Mucosa of gallbladder (tissue), 1 donor: Measurements from ENCODE around the gene HRK. TPM values are rescaled to one million over a fixed set of nuclear protein-coding genes. Genes with fewer than 3 reads are reported as not detected.

Experiments
- DNase-seq: peaks from one replicate; pipeline ENCODE4 v3.0.0-alpha.2; 2020; ENCODE audit warnings: low spot score
- total RNA-seq: library from RNA; stranded (reverse); gene quantifications from one replicate; pipeline ENCODE4 v1.2.1, GENCODE V29; 2021
- donor health status: DM: no; HTN: no; CAD: no.

HRK gene
- 0.03 TPM for total RNA-seq

- DNase-seq = no peak
Measured at GRCh38 chr12:116881325-116881876, at the start of gene HRK. TSS of gene HRK (minus strand) at chr12:116881441. CDS start at chr12:116881307, 134 bp downstream.

GRCh38 chr12:116929885-116930284, 48.6 kb upstream of the HRK start:
- no peak for DNase-seq

- no peak for DNase-seq
Measured at GRCh38 chr12:116928504-116928903, 47.3 kb upstream of the HRK start.

GRCh38 chr12:116927244-116927940, 46.2 kb upstream of the HRK start:
- no peak for DNase-seq

- DNase-seq = no peak
Measured at GRCh38 chr12:116926283-116927243, 45.3 kb upstream of the HRK start.

DNA sequence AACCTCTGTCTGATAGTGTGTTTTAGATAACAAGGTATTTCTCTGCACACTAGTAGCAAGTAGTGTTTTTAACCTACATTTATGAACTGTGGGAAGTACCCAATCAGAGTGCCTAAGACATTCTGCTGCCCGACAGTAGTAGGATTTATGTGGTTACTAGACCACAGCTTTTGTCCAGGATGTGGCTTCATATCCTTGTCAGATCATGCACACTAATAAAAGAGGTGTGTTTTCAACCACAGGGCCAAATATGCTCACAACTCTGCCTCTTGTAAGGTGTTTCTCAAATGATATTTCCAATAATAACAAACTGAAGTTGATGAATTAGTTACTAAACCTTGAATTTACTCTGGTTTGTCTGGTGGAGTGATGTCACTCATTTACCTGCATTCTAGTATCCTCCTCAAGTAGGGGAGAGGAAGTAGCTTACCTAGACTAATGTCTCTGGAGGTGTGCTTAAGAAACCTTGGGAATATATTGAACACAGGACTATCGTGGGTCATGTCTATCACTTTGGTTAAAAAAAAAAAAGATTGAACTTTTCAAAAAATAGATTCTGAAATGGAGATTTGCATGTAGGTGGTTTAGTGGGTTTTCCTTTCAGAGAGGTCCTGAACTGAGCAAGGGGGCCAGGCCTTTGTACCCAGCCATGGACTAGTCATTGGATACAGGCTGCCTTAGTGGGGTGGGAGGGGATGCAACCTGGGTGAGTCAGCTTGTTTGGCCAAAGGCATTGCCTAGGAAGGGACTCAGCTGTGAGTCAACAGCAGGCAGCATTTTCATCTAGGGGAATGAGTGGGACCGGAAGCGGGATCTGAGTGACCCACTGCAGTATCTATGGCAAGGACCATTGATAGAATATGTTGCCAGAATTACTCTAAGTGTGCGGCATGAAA, 43.6 kb upstream of the HRK start:
- DNase-seq = peak; percentile 28

GRCh38 chr12:116922194-116922897, 41.1 kb upstream of the HRK start:
- DNase-seq = no peak

- no peak for DNase-seq
Measured at GRCh38 chr12:116920939-116921338, 39.7 kb upstream of the HRK start.

DNA sequence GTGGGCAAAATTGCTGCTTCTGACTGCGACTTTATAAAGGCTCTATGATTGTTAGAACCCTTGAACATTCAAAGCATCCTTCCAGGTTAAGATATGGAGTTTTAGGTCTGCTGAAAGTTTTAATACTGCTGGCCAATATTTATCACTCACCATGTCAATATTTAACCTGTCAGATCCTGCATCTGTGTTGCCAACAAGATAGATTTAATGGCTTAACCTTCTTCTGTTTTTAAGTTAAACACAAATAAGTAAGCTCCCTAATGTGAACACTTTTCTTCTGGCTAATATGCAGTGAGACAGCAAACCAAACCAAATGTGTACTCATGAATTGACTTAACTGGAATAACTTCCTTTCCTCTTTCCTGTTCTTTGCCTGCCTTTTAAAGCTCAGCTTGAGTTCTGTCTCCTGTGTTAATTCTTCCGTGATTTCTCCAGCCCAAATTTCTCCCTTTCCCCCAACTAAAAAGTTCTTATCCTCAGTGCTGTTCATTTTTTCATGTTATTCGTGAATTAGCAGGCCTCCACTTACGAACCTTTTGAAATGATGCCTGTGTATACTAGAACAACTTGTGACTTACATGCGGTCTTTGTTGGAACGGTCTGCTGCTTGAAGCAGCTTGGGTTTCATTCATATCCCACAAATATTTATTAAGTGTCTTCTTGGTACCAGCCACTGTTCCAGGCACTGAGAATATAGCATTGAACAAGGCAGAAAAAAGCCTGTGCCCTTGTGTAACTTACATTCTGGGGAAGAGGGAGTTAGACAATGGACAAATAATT, 38.7 kb upstream of the HRK start:
- DNase-seq = no peak

DNA sequence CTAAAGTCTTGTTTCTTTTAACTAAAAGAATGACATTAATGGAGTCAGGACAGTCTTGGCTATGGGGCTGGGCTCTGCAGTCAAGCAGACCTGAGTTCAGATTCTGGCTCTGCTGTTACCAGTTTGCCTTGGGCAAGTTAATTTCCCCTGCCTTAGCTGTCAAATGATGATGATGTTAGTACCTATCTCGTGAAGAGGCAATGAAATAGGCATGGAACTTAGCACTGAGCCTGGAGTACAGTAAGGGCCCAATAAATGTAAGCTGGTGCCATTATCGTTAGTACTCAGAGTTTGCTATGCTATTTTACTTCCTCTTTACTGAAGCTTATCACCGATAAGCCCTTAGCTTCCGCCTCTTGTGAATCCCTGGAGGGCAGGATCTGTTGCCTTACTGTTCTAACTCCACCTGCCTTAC, 38.0 kb upstream of the HRK start:
- peak; percentile 11 for DNase-seq

DNA sequence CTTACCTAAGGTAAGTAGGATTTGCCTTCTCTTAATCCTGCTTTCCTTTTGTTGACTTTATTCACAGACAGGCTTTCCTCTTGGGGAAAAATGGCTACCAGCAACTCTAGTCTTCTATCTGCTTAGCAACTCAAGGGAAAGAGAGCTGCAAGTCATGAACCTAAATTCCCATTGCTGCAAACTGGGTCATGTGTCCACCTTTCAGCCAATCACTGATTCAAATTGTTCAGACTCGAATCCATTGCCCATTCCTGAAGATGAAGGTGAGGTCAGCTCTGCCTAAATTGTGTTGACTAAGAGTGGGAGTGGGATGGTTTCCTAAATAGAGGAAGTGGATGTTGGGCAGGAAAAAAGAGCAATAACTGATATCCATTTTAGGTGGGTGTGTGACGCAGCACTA, 37.2 kb upstream of the HRK start:
- no peak for DNase-seq

GRCh38 chr12:116916714-116917114, 35.5 kb upstream of the HRK start:
- peak; percentile 16 for DNase-seq

DNA sequence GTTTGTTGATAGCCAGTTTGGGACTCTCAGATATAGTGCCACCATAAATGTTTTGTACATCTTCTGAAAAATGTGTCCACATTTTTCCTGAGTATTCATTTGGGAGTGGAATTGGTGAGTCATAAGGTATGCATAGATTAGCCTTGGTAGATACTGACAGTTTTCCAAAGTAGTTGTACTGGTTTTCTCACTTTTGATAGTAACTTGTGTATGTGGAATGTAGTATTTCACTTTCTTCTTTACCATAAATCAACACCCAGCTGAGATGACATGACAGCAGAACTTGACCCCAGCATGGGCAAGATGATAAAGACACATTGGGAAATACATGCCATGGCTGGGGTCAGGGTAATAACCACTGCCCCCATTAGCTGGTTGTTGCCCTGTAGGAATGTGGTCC, 34.9 kb upstream of the HRK start:
- no peak for DNase-seq

DNA sequence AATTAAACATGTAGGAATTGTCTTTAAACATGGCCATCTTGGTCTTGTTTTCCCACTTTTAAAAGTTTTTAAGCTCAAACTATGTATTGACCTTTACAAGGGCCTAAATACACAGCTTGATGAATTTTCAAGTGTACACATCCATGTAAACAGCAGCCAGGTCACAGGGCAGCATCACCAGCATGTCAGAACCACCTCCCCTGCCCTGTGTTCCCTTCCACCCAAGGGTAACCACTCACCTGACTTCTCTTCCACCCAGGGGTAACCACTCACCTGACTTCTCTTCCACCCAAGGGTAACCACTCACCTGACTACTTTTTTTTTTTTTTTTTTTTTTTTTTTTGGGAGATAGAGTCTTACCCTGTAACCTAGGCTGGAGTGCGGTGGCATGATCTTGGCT, 34.1 kb upstream of the HRK start:
- no peak for DNase-seq

- DNase-seq = peak; percentile 59
Measured at GRCh38 chr12:116910645-116911451, 29.6 kb upstream of the HRK start, which contains the start of gene FBXW8. TSS of gene FBXW8 (plus strand) at chr12:116910950. CDS start at chr12:116911038, 88 bp downstream.

- no peak for DNase-seq
Measured at GRCh38 chr12:116910280-116910644, 29.0 kb upstream of the HRK start.

GRCh38 chr12:116906285-116906684, 25.0 kb upstream of the HRK start:
- no peak for DNase-seq

GRCh38 chr12:116903818-116904217, 22.6 kb upstream of the HRK start:
- no peak for DNase-seq

DNA sequence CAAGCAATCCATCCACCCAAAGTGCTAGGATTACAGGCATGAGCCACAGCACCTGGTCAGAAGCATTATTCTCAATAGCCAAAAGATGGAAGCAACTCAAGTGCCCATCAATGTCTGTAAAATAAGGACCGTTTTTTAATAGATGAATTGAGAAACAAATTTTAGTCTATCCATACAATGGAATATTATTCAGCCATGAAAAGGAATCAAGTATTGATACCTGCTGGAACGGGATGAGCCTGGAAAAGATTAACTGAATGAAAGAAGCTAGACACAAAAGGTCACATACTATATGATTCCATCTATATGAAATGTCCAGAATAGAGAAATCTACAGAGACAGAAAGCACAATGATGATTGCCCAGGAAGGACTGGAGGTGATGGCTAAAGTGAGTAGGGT, 20.4 kb upstream of the HRK start:
- DNase-seq = no peak
